BJ (cell line): ENCODE measurements around the gene PRICKLE2. TPM values are rescaled to one million over a fixed set of nuclear protein-coding genes. Genes with fewer than 3 reads are reported as not detected.

Source experiments
- CTCF ChIA-PET: fragments of 350-600 bp; formaldehyde crosslinking; extraction: SDS; loops from one replicate; lab custom pipeline; 2021; ENCODE audit warnings: antibody characterized with exemption, inconsistent platforms; lab: Yijun Ruan, JAX
- POLR2A ChIA-PET: fragments of 300-600 bp; sonication (Branson Sonifier 250); formaldehyde crosslinking; extraction: SDS; loops from one replicate; lab custom pipeline; 2021; ENCODE audit warnings: antibody characterized with exemption; lab: Charles Lee
- DNase-seq: peaks from one replicate; pipeline ENCODE4 v3.0.0-alpha.2; 2011; ENCODE audit warnings: low read depth
- H3K27me3 ChIP-seq: 2 replicates; pipeline ENCODE4 v1.6.0; 2011; ENCODE audit warnings: low read length; ENCODE audit not compliant: control insufficient read depth, insufficient read depth
- H3K36me3 ChIP-seq: 2 replicates; pipeline ENCODE4 v1.5.1; 2011; ENCODE audit warnings: low read length; ENCODE audit not compliant: control insufficient read depth, insufficient read depth
- H3K4me3 ChIP-seq: 2 replicates; pipeline ENCODE4 v1.5.1; 2011; ENCODE audit warnings: low read depth, mild to moderate bottlenecking, control low read depth, low read length
- CTCF ChIP-seq: IDR thresholded peaks from 2 replicates; pipeline ENCODE4 v1.5.1; 2011; ENCODE audit warnings: low read depth, mild to moderate bottlenecking, control low read depth, inconsistent platforms, low read length, moderate library complexity; ENCODE audit not compliant: insufficient read depth
- polyA plus RNA-seq: library from polyadenylated mRNA; depleted of rRNA; stranded (reverse); fragments of >200 nt; gene quantifications from 2 replicates; pipeline ENCODE4 v1.2.3, GENCODE V29; 2011

PRICKLE2 gene
- polyA plus RNA-seq, 1 experiment, result 3.5 TPM

DNA sequence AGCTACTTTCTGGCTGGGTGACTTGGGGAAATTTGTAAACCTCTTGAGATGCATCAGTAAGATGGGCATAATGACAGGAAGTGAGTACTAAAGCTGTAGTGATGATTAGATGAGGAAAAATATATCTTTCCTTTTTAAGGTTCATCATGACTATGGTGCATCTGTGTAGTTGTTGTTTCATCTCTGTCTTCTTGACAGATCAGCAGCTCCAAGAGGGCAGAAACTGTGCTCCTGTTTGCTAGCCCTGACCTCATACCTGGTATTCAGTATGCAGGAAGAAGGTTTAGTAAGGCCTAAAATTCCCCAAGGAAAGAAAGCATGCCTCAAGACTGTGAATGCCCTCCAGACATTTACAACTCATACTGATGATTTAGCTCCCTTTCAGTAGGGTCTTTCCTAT is 119.5 kb downstream of the PRICKLE2 start:
- H3K4me3 ChIP-seq, result no peak overlapping the region
- H3K27me3 ChIP-seq, result no peaks in the 10 kb centered on the region
- POLR2A ChIA-PET, result no interaction called here
- H3K36me3 ChIP-seq, result no peaks in the 10 kb centered on the region
- no peak for TF ChIP-seq CTCF
- DNase-seq, result no peak
- CTCF ChIA-PET, result interaction anchor here (0.9 to 1.5 kb wide), 2 partner anchors 9 to 75 kb away, joined by 3 to 4 read pairs; no protein-coding TSS in a partner anchor

GRCh38 chr3:64104691-64105111 is 120.6 kb downstream of the PRICKLE2 start:
- no peak overlapping the region for H3K4me3 ChIP-seq
- no peak for TF ChIP-seq CTCF
- CTCF ChIA-PET, result interaction anchor here (0.8 to 1.4 kb wide), 2 partner anchors 14 to 22 kb away, joined by 3 read pairs; no protein-coding TSS in a partner anchor
- peak; percentile 68 for DNase-seq
- H3K36me3 ChIP-seq, result peaks cover under 1% of the 10 kb centered on the region; the same call in 1 of the 2 replicates
- no peaks in the 10 kb centered on the region for H3K27me3 ChIP-seq
- POLR2A ChIA-PET, result no interaction called here

- no peak for TF ChIP-seq CTCF
- ChIA-PET POLR2A (no interaction called here), CTCF (interaction anchor here (1.4 kb wide), 1 partner anchor 13 kb away, joined by 3 read pairs; no protein-coding TSS in a partner anchor)
- Histone ChIP-seq H3K27me3 (no peaks in the 10 kb centered on the region), H3K4me3 (no peak overlapping the region), H3K36me3 (peaks cover 4% of the 10 kb centered on the region; the same call in 1 of the 2 replicates)
- no peak for DNase-seq
Measured at GRCh38 chr3:64104006-64104405, 121.3 kb downstream of the PRICKLE2 start.

DNA sequence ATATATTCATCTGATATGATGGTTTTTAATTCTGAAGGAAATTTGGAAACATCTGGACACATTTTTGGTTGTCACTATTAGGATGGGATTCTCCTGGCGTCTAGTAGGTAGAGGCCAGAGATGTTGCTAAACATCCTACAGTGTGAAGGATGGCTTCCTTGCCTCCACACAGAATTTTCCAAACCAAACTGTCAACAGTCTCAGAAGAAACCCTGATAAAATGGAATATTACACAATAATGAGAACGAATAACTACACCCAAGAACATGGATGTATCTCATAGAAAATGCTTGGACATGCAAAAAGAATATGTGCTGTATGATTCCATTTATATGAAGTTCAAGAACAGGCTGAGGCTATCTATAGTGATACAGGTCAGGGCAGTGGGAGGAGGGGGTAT is 122.1 kb downstream of the PRICKLE2 start:
- H3K27me3 ChIP-seq, result no peaks in the 10 kb centered on the region
- peaks cover 5% of the 10 kb centered on the region; the same call in 1 of the 2 replicates for H3K36me3 ChIP-seq
- CTCF ChIA-PET, result interaction anchor here (1.4 kb wide), 1 partner anchor 12 kb away, joined by 3 read pairs; no protein-coding TSS in a partner anchor
- no peak for TF ChIP-seq CTCF
- POLR2A ChIA-PET, result no interaction called here
- DNase-seq, result no peak
- no peak overlapping the region for H3K4me3 ChIP-seq

- CTCF ChIA-PET, result no interaction called here
- no peaks in the 10 kb centered on the region for H3K27me3 ChIP-seq
- no peak for DNase-seq
- peaks cover 5% of the 10 kb centered on the region; the same call in 1 of the 2 replicates for H3K36me3 ChIP-seq
- no peak for TF ChIP-seq CTCF
- H3K4me3 ChIP-seq, result no peak overlapping the region
- POLR2A ChIA-PET, result no interaction called here
Measured at GRCh38 chr3:64102147-64102546, 123.1 kb downstream of the PRICKLE2 start.
